GM21360 (cell line): ENCODE results near the gene THAP8.

Source experiments
- ATAC-seq: cut with Tn5 transposase; IDR thresholded peaks from one replicate; pipeline ENCODE4 v1.9.1; 2021; ENCODE audit warnings: mild to moderate bottlenecking, moderate library complexity; ENCODE audit not compliant: unreplicated experiment

THAP8 gene

DNA sequence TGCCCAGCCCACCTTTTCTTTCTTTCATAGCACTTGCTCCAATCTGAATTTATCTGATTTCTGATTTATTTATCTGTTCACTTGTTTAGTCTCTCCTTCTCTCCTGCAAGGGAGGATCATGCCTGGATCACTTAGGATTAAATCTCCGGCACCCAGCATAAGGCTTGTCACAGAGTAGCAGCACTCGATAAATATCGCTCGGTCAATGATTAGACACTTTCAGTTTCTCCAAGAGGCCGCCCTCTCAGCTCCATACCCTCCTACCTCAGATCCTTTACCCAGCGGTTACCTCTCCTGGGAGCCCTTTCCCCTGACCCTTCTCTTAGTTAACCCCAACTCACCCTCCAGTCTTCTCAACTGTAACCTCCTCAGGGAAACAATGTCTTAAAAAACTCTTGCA is 22.8 kb downstream of the THAP8 start:
- no peak for ATAC-seq

GRCh38 chr19:36030264-36031148 is 23.6 kb downstream of the THAP8 start:
- ATAC-seq, result no peak

GRCh38 chr19:36028313-36029041 is 25.6 kb downstream of the THAP8 start:
- ATAC-seq, result no peak

- ATAC-seq, result no peak
Measured at GRCh38 chr19:36027696-36028095, 26.4 kb downstream of the THAP8 start.

- no peak for ATAC-seq
Measured at GRCh38 chr19:36026091-36026876, 27.8 kb downstream of the THAP8 start.

GRCh38 chr19:36025541-36025940 is 28.5 kb downstream of the THAP8 start:
- ATAC-seq, result no peak

DNA sequence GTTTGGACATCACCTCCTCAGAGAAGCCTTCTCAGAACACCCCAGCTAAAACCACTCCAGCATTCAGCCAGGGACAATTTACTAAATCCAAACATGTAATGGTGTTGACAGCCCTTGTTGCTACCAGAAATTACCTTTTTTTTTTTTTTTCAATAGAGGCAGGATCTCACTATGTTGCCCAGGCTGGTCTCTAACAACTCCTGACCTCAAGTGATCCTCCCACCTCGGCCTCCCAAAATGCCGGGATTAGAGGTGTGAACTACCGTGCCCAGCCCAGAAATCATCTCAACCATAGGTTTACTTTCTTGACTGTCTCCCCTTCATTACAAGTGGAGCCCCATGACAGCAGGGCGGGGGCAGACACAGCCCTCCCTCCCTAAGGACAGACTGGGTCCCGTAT is 30.7 kb downstream of the THAP8 start:
- no peak for ATAC-seq

DNA sequence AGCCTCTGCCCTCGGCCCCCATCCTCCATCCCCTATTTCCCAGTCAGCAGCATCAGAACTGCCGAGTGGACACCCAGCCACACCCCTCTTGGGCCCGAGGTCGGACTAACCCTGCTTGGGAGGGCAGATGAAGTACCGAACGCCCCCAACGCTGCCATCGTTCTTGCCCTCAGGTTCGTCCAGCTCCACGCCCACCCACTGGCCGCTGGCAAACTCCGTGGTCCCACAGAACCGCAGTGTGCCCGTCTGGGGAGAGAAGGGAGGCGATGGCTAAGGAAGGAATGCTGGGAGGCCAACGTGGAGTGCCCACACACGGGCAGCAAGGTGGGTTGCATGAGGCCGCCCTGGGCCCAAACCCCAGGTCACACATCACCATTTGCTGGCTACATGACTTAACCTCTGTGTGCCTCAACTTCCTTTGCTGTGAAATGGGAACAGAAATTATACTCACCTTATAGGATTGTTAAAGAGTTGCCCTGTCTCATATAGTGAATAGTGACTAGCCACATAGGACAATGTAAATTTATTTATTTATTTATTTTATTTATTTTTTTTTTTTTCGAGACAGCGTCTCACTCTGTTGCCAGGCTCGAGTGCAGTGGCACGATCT is 34.9 kb downstream of the THAP8 start:
- no peak for ATAC-seq

- ATAC-seq, result peak; percentile 90
Measured at GRCh38 chr19:36014012-36014924, 39.8 kb downstream of the THAP8 start, which contains the start of gene ALKBH6. TSS of gene ALKBH6 (minus strand) at chr19:36014213. CDS start at chr19:36013397, 816 bp downstream.

DNA sequence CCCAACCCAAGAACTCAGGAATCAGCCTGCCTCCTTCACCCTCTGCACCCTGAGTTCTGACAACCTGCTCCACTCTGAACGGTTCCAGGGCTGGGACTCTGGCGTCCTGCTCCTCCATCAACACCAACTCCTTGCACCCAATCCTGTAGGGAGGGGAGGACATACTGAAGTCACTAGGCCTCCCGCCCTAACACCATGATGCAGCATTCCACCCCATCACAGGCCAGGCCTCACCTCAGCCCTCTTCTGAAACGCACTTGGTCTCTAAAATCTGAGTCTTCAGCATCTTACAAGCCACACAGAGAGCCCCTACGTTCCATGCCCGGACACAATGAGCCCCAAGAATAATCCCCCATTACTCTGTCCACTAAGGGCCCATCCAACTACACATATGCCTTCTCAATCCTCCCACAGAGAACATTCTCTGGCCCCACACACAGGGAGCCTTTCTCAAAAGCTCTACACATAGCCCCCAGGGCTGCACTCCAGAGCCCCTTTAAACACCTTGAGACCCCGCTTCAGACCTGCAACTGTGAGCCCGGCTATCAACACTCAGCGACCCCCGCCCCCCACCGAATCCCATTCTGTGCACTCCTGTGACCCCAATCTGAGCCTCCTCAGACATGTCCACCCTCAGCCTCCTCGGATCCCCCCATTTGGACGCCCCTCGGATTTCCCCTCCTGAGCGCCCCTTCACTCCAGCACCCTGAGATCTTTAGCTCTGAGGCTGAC is 40.6 kb downstream of the THAP8 start:
- ATAC-seq, result no peak

- no peak for ATAC-seq
Measured at GRCh38 chr19:36010402-36010801, 43.7 kb downstream of the THAP8 start.

- ATAC-seq, result no peak
Measured at GRCh38 chr19:36009633-36010379, 44.3 kb downstream of the THAP8 start.

DNA sequence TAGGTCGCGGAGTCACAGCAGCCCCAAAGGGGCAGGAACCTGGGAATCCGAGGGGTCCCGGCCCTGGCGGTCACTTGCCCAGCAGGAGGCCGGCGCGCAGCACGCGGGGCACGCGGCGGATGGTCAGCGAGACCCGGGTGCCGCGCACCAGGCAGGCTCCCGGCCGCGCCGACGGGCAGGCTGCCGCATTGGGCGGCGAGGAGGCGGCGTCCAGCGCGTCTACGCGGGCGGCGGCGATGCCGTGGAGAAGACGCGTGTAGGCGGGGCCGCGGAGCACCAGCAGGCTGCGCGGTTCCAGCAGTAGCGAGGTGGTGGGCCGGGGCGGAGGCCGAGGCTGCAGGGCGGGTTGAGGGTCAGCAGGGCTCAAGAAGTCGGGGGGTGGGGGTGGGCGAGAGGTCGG is 44.9 kb downstream of the THAP8 start:
- no peak for ATAC-seq

DNA sequence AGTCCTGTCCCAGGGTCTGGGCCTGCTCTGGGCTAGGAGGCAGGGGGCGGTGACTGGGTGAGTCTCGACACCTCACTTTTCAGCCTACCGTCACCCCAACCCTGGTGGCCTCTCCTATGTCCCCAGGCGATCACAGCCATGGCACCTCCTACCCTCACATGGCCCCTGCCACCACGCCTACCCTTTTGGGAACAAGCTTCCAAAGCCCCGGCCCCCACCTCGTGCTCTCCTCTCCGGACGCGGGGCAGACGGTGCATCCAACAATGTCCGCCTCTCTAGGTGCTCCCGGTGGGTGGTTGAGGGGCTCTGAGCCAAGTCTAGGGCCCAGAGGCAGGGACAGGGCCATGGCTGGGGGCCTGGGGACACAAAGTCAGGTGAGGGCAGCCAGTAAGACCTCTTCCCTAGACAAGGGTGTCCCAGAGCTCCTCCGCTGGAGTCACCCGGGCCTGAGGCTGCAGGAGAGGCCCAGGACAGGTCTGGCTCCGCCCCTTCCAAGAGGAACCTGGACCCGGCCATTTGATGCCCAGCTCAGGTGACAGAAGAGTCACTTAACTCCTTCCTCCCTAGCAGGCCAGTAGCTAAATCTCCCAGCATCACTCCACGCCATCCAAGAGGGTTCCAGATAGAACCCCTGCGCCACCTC is 45.6 kb downstream of the THAP8 start, which contains the start of gene SYNE4:
Gene SYNE4 (minus strand): TSS at position 478 of the 643 bp plus-strand sequence. CDS start 132 bp downstream, at position 346.
- no peak for ATAC-seq

DNA sequence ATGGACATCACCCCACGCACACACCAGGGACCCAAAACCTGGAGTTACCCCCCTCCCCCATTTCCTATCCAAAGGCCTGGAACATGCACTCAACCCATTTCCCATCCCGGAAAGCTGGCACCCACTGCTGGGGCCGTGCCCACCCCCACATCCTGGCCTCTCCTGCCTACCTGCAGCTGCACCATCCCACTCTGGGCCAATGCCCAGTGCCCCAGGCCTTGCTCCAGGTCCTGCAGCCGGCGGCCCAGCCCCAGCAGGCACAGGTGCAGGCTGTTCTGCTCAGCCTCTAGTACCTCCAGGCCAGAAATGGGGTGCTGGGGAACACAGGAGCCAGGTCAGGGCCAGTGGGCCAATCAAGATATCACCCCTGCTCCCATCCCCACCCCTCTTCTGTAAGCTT is 47.1 kb downstream of the THAP8 start:
- no peak for ATAC-seq

- no peak for ATAC-seq
Measured at GRCh38 chr19:36003284-36003683, 50.8 kb downstream of the THAP8 start.

GRCh38 chr19:36001605-36002004 is 52.5 kb downstream of the THAP8 start:
- no peak for ATAC-seq

DNA sequence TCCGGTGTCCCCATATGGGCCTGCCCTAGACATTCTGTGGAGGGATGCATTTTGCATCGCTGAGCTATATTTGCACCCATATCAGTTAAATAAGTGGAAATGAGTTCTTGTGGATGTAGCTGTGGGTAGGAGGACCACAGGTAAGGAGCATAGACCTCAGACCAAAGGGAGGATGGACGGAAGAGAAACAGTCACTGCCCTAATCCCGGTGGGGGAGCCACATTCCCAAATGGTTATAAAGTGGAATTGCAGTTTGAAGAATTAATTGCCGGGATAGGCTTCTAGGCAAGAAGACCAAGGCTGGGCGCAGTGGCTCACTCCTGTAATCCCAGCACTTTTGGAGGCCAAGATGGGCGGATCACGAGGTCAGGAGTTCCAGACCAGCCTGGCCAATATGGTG is 57.3 kb downstream of the THAP8 start:
- no peak for ATAC-seq
